Superior temporal gyrus (tissue), 1 donor: ENCODE data around the gene MYO9B.

Experiments used
- DNase-seq: peaks from one replicate; pipeline ENCODE4 v3.0.0-alpha.2; 2016; ENCODE audit errors: extremely low spot score

MYO9B gene

DNA sequence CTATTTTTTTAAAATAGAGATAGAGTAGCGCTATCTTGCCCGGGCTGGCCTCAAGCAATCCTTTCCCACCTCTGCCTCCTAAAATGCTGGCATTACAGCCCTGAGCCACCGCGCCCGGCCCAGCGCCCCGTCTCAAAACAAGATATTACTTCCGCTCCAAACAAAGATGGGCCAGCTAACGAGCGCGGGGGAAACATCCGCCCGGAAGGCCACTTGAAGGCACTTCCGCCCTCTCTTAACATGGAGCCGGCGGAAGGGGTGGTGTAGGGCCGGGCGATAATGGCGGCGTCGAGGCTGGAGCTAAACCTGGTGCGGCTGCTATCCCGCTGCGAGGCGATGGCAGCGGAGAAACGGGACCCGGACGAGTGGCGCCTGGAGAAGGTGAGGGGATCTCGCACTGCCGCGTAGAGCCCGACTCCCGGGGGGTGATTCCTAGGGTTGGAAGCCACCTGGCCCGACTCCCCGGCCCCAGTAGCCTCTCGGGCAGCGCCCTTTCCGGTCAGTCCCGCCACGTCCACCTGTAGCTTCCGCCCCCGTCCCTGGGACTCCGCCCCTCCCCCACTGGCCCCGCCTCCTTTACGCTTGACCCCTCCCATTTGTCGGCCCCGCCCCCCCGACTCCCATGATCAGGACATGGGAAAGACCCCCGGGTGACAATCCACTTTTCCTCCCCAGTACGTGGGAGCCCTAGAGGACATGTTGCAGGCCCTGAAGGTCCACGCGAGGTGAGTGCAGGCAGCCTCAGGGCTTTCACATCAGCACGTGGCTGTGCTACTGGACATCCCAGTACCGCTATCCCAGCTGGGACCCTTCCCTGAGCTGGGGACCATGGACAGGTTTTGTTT, 139.8 kb downstream of the MYO9B start, which contains the start of gene USE1:
Gene USE1 (plus strand): TSS at position 231 of the 845 bp plus-strand sequence. CDS start 49 bp downstream, at position 280.
- DNase-seq, result peak; percentile 95

DNA sequence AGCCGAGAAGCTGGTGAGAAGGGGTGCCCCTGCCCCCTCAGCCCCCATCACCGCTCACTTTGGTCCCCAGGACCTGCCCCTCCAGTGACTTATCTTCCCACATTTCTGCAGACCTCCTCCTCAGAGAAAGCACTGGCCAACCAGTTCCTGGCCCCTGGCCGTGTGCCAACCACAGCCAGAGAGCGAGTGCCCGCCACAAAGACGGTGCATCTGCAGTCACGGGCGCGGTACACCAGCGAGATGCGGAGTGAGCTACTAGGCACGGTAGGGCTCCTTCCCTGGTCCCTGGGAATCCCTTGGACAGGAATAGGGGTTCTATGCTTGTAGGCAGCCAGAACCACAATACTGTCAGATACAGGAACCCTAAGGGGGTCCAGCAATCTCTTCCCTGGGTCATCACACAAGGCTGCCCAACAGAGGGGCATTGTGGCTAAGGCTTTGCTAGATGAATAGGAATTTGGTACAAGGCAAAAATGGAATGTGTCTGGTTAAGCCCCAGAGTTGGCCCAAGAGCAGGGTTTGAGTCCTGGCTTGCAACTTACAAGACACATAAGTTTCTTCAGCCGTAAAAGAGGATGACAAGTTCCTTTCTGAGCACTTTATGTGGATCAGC, 140.6 kb downstream of the MYO9B start:
- no peak for DNase-seq

DNA sequence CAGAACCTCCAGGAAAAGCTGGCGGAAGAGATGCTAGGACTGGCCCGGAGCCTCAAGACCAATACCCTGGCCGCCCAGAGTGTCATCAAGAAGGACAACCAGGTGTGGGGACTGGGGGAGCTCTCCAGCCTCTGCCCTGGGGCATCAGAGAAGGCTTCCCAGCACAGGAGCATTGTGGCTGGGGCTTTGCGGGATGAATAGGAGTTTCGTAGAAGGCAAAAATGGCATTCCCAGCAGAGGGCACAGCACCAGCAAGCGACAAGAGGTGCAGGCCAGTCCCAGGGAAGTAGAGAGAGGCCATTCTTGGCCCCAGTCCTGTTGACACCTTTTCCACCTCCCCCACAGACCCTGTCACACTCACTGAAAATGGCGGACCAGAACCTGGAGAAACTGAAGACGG, 143.7 kb downstream of the MYO9B start:
- DNase-seq, result no peak

DNA sequence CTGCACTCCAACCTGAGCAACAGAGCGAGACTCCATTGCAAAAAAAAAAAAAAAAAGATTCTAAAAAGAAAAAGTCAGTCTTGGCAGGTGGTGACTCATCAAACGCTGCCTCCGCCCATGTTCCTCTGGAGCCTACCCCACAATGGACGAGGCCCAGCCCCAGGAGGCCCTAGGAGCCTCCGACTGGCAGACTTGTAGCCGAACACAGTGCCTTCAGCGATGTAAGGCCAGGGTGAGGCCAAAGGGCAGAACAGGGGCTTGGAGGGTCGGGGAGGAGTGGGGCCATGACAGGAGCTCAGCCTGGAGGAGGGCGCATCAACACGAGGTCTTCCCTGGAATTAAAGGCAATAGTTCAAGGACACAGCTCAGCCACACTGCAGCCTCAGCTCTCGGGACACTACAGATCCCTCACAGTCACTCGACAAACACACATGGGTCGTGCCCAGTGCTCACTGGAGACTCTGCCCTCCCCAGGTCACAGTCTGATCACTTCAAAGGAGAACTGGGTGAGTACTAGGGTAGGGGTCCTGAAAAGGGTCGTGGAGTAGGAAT, 144.7 kb downstream of the MYO9B start:
- no peak for DNase-seq

DNA sequence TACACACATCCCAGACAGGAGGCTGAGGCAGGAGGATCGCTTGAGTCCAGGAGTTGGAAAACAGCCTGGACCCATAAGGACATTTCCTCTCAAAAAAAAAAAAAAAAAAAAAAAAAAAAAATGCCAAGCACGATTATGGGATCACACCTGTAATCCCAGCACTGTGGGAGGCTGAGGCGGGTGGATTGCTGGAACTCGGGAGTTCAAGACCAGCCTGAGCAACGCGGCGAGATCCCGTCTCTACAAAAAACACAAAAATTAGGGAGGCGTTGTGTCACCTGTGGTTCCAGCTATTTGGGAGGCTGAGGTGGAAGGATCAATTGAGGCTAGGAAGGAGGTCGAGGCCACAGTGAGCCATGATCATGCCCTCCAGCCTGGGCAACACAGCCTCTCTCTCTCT, 149.5 kb downstream of the MYO9B start:
- DNase-seq, result no peak

DNA sequence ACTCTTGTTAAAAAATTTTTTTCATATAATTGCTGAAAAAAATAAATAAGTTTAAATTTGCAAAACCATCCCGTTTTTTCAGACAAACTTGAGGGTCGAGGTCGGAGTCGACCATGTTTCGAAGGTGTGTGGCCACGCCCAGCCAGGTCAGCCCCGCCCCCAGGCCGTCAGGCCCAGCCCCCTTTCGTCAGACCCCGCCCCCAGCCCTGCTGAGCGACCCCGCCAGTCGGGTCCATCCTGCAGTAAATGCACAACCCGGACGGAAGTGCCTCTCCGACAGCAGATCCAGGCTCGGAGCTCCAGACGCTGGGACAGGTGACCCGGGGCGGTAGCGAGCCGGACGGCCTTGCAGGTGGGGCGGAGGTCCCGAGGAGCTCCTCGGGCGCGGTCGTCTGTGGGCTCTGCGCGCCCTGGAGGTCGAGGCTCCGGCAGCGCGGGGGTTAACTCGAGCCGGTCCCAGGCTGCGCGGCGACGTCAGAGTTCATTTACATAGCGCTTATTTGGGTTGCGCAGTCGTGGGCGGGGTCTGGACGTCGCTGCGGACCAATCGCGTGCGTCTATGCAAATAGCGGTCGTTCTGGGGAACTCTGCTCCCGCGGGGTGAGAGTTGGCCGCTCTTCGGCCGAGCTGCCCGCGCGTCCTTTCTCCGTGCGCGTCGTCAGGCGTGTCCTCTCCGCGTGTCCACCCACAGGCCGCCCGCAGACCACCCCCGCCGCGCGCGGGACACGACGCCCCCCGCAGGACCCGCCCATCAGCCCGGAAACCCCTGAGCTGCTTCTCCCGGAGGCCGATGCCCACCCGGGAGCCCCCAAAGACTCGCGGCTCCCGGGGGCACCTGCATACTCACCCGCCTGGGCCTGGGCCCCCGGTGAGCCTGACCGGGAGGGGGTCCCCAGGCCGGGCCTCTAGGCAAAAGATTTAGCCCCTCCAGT, 150.7 kb downstream of the MYO9B start, which contains the start of gene OCEL1:
Gene OCEL1 (plus strand): TSS at position 225 of the 932 bp plus-strand sequence. CDS start 22 bp downstream, at position 247.
- DNase-seq, result peak; percentile 99

DNA sequence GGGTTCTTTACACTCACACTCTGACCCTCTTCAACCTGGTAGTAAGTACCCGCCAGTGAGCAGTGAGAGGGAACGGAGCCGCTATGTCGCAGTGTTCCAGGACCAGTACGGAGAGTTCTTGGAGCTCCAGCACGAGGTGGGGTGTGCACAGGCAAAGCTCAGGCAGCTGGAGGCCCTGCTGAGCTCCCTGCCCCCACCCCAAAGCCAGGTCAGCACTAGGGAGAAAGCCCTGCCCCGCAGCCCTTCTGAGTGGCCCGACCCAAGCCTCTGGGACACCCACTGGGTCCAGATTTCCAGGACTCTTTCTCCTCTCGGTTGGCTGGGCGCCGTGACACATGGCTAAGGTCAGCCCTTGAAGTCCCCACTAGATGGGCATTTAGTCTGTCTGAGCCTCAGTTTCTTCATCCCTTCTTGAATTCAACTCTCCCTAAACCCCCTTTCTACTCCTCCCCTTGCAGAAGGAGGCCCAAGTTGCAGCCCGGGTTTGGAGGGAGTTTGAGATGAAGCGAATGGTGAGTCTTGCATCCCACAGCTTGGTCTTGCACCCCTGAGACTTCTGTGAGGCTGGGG, 152.3 kb downstream of the MYO9B start:
- DNase-seq, result no peak

DNA sequence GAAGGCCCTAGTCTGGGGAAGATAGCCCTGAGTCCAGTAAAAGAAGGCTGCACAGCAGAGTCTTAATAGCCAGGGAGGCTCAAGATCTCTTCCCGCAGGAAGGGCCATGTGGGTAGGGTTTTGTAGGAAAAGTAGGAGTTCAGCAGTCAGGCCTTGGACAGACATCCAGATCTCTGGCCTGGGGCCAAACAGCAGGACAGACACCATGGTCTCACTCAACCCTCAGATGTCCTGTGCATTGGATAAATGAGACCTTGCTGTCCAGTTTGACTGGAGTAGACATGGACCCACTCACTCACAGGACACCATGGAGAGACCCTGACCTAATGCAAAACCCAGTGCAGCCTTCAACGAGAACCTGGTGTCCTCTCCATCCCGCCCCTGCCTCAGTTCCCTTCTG, 154.3 kb downstream of the MYO9B start:
- DNase-seq, result no peak

DNA sequence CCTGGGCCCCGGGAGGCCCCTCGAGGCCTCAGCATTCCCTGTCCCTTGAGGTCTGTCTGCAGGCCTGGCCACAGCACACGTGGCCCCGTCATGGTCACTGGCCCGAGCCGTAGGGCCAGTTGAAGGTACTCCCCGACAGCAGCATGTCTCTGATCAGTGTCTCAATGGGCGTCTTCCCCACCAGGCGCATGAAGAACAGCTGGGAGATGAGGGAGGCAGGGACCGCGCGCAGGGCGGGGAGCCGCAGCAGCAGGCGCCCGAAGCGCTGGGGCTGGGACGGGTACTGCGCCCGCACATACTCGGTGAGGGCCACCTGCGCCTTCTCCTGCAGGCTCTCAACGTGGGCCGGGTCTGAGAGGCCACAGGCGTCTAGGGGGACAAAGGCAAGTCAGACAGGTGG, 156.7 kb downstream of the MYO9B start:
- no peak for DNase-seq

DNA sequence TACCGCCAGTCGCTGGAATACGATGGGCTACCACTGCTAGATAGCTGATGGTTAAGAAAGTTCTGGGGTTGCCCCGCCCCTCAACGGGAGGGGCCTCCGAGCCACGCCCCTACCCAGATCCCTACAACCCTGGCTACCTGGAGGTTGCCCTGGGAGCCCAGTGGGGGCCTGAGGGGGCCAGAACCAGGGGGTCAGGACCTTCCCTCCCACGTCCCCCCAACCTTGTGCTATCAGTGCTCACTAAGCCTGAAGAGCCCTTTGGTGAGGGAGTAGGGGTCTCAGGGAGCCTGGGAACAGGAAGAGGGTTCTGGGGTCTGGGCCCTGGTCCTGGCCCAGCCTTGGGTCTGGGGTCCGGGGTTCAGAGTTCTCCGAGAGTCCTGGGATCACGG, 159.3 kb downstream of the MYO9B start:
- no peak for DNase-seq

DNA sequence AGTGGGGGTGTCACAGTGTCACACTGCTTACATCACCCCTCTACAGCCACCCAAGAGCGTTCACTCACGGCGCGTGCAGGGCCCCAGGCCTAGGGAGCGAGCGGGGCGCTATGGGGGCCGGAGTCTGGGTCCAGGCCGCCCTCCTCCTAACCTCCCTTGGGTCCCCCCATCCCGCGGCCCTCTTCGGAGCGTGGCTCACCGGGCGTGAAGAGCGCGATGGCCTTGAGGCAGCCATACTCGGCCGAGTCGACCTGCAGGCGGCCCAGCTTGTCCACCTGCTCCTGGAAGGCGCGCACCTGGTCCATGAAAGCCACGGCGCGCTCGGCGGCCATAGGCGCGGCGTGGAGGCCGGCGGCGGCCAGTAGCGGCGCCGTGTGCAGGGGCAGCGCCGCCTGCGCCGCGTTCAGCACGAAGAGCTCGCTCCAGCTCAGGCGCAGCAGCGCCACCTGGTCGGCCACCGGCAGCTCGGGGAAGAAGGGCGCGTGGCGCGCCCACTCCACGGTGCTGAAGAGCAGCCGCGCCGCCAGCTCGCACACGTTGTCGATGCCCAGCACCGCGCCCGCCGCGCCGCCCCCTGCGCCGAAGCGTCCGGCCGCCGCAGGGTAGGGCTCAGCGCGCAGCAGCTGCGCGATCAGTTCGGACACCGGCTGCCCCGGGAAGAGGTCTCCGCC, 159.9 kb downstream of the MYO9B start:
- DNase-seq, result peak; percentile 75

DNA sequence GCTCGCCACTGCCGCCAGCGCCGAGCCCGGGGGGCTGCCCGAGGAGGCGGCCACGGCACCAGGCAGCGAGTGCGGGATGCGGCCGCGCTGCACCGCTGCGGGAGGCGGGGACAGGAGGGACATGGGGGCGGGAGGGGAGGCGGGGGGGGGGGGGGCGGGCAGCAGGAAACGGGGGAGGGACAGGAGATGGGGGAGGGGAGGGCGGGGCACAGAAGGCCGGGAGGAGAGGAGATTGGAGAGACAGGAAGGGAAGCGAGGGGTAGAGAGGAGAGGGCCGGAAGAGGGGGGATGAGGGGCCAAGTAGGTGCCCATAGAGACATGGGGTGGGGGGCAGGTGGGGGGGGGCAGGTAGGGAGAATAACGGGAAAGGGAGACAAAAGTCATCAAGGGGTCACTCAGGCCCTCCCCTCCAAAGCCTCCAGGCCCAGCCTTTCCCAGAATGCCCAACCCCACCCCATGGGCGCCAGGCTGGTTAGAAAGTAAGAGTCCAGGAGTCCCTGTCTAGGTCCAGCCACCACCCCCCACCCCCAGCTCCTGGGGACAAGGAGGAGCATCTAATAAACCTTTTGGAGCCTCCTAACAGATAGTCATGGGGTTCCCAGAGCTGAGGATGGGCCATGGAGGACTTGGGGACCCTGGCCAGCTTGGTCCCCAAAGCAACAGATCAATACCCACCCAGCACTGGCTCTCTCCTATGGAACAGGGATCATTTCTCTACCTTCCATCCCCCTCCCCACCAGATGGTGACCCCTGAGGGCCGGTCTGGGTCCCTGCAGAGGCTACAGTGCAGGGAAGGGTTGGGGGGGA, 160.6 kb downstream of the MYO9B start:
- DNase-seq, result no peak

DNA sequence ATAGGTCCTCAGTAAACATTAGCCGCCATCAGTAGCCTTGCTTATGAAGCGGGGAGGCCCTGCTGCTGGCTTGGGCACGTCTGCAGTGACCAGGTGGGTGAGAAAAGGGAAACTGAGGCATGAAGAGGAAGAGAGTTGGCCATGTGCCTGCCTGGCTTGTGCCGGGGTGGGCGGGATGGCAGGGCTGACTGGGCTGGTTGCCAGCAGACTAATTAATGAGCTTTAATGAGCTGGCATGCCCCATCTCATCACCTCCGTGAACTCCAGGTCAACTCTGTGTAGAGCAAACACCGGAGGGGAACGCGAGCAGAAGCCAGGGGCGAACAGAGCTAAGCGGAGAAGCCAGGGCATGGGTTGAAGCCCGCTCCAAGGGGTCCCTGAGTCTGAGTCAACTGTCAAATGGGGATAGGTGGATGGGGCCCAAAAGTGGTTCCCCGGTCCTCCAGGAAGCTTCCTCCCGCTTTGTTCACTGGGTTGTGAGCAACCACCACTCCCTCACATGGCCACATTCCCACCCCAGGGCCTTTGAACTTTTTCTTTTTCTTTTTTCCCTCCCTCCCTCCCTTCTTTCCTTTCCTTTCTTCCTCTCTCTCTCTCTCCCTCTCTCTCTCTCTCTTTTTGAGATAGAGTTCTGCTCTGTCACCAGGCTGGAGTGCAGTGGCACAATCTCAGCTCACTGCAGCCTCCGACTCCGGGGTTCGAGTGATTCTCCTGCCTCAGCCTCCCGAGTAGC, 161.4 kb downstream of the MYO9B start:
- no peak for DNase-seq

DNA sequence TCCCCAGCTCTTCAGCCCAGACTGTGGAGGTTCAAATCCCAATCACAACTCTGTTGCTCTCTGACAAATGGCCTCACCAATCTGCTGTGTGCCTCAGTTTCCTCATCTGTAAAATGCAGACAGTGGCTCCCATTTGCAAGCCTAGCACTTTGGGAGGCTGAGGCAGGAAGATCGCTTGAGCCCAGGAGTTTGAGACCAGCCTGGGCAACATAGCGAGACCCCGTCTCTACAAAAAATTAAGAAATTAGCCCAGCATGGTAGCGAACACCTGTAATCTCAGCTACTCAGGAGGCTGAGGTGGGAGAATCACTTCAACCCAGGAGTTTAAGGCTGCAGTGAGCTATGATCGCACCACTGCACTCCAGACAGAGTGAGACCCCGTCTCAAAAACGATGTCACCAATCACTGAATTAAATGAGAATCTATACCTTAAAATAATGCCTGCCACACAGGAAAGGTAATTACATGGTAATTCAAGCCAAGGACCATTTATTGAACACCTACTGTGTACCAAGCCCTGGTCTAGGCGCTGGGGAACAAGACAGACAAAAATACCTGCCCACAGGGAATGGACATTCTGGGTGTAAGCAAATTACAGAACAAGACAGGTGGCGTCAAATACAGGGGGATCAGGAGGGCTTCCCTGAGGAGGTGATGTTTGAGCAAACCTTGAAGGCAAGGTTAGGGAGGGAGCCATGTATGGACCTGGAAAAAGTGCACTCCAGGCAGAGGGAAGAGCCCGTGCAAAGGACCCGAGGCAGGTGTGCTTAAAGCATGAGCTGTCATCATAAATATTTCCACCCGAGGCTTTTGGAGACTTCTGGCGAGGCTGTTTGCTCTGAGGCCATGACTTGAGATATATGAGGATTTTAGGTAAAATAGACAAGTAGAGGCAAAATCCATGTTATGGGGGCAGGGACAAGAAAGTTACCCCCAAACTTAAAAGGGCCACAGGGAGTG, 162.4 kb downstream of the MYO9B start:
- DNase-seq, result no peak

DNA sequence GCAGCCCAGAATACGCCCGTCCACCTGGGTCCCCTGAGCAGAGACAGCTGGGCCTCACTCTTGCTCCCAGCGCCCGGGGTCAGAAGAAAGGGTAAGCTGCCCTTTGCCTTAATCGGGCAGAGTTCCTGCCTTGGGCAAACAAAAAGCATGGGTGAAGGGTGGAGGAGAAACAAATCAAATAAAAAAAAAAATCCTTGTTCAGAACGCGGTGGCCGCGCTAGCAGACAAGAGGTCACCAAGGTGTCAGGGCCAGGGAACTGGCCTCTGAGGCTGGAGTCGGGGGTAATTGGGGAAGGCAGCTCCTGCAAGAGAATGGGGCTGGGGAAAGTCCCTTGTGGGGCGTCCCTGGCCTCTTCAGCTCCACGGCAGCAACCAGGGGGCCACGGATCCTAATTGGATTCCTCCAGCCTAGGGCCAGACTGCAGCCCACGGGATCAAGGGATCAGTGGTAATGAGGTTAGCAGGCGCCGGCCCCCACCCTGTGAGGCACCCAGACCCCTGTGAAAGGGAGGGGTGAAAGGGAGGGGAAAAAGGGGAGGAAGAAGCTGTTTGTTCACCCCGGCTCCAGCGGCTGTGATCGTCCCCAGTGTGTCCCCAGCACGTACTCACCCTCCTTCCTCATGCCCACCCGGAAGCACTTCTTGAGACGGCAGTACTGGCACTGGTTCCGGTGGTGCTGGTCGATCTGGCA, 164.6 kb downstream of the MYO9B start:
- DNase-seq, result no peak

DNA sequence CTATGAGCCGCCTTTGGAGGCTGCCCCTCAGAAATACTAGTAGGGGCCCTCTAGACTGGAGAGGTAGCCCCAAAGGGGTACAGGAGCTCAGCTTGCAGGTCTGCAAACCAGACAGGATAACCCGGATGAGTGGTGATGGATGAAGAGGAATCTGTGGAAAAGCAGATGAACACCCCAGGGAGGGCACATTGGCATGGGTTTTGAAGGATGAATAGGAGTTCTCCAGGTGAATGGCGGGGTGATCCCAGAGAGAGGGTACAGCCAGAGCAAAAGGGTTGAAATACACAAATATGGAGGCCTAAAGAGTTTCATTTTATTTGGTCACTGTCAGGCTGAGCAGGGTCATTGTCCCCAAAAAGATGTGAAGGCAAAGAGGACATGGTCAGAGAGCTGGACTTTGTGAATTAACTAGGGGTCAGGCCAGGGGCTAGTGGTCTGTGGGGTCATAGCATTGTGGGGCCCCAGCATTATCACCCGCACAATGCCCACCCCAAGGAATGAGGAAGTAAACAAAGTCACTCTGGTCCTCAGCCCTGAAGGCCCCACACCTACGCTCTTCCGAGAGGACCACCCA, 165.3 kb downstream of the MYO9B start:
- no peak for DNase-seq
